GM21529 (cell line): Measurements from ENCODE around the gene SOS2.
"Not testable (repeated sequence)": the region's sequence is repeated elsewhere in the genome, so short reads cannot be mapped to it uniquely, and the experiment has no call there.

Experiments used
- ATAC-seq: cut with Tn5 transposase; IDR thresholded peaks from one replicate; pipeline ENCODE4 v1.9.1; 2021; ENCODE audit not compliant: unreplicated experiment

Gene SOS2

DNA sequence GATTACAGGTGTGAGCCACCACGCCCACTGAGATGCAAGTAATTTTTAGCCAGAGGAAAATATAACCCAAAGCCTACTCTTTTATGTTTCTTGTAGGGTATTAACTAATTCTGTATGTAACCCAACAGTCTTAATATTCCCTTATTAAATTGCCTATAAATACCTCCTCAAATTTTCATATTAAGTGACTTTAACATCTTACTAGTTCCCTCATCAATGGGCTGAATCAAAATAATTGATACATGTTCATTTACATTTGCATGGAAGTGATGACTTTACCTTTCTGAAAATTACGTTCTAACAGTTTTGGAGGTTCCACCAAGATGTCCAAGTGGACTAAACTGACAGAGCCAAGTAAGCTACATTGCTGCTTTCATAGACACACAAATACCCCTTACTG, 3.1 kb downstream of the SOS2 start:
- ATAC-seq, result no peak

DNA sequence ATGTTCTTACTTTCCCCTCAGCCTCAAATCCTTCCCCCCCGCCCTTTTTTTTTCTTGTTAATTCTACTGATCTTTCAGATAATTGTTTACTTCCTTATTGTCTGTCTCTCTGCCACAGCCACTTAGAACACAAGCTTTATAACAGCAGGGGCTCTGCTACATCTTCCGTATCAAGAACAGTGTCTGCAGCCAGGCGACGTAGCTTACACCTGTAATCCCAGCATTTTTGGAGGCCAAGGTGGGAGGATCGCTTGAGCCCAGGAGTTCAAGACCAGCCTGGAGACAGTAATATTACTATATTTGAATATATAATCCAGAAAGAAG, 5.4 kb downstream of the SOS2 start:
- no peak for ATAC-seq

DNA sequence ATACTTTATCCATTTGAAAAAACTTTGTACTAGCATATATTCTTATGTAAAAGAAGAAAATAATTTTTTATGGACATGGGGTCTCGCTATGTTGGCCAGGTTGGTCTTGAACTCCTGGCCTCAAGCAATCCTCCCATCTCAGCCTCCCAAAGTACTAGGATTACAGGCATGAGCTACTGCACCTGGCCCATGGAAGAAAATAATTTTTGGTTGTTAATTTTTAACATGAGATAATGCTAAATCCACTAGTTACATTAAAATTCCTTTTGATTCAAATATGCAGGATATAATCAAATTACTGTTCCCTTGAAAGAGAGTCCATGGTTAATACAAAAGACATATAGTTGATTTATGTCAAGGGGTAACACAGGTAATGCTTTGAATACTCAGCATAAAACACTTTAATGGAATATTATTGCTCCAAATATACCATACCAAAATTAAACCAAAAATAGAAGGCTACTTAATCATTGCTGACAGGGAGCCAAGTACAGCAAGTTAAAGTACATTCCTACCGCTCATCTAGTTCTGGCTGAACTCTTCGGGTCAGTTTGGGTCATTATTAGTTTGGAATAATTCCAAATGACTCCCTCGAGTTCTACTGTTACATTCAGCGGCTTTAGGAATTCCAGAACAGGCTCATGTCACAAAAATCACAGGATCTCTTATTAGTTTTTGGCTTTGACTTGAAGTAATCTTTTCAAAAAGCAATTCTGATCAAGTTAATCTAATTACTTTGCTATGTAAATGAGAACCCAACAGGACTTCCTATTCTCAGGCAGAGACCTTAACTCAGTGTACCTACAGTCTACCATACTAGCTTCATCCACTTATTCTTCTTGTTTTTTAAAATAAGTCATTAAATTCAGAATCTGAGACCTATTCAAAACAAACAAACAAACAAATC, 6.1 kb downstream of the SOS2 start:
- ATAC-seq, result no peak

DNA sequence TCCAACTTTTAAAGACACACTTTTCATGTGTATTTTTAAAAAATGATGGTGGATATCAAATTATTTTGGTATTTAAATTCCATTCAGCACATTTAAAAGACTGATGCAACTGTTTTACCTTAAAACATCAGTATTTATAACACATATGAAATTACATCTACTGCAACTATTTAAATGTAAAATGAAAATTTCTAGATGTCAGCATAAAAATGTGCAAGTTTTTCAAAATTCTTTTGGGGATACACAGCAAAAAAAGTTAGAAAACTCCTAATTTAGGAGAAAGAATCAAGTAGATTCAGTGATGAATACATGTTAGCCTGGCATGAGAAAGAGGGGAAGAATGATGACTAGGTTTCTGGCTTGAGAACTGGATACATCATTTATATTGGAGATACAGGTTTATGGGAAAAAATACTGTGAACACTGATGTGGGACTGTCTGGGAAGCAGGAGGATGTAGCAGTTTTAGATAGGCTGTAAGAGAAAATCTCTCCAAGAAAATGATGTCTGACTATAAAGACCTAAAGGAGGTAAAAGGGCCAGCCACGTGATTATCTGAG, 9.2 kb downstream of the SOS2 start:
- no peak for ATAC-seq

DNA sequence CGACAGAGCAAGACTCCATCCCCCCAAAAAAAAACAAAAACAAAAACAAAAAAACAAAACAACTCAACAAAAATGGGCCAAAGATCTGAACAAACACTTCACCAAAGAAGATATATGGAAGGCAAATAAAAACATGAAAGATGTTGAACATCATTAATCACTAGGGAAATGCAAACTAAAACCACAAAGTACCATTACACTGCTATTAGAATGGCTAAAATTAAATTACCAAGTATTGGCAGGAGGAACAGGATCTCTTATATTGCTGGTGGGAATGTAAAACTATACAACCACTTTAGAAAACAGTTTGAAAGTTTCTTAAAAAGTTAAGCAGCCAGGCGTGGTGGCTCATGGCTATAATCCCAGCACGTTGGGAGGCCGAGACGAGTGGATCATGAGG, 12.9 kb downstream of the SOS2 start:
- ATAC-seq, result no peak

DNA sequence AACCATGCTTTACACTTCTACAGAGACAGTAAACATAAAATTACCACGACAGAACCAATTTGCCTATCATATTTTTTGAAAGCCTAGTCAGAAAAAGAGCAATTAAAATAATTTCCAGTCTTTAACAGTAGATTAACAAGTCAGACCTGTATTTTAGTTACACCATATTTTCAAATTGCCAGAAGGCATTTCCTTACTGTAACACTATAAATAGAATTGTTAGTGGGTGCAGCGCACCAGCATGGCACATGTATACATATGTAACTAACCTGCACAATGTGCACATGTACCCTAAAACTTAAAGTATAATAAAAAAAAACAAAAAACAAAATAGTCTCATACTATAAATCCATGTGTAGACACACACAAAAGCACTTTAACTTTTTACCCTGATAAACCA, 16.0 kb downstream of the SOS2 start:
- ATAC-seq, result no peak

DNA sequence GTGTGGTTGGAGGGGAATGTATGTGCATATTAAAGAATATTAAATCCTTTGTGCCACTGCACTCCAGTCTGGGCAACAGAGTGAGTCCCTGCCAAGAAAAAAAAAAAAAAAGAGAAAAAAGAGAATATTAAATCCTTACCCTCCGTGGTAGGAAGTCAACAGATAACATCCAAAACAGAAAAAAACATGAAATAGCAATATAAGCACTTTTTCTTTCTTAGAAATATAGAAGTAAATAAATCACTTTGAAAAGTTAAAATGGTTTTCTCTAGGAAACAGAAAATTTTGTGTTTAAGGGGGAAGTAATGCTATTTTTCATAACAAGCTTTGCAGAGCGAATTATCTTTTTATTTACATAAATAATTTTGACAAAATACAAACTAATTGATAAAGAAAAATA, 17.6 kb downstream of the SOS2 start:
- no peak for ATAC-seq

DNA sequence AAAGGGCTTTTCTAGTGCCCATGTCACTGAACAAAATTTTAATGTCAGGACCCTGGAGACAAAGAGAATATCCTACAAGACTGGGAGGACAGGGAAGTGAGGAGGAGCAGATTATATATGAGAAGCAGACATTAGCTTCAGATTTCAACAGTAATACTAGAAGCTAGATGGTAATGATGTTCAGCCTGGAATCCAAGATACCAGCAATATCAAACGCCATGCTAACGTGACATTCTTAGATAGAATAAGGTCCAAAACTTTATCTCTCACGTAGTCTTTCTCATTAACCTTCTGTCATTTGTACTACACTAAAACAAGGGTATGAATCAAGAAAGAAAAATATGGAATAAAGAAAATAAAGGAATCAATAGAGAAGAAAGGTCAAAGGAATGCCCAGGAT, 18.7 kb downstream of the SOS2 start:
- ATAC-seq, result no peak

DNA sequence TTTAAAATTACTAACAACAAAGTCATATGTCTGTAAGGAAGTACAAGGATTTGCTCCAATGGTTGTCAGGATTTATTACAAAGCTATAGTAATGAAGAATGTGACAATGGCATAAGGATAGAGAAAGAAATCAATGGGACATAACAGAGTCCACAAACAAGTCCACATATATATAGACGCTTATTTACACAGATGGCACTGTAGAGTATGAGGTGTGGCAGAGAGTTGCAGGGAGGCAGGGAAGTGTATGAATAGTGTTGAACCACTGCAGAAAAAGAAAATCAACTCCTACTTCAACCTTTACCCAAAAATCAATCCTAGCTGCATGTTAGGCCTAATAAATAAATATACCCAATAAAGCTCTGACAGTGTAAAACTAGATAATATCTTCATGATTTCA, 21.3 kb downstream of the SOS2 start:
- no peak for ATAC-seq

DNA sequence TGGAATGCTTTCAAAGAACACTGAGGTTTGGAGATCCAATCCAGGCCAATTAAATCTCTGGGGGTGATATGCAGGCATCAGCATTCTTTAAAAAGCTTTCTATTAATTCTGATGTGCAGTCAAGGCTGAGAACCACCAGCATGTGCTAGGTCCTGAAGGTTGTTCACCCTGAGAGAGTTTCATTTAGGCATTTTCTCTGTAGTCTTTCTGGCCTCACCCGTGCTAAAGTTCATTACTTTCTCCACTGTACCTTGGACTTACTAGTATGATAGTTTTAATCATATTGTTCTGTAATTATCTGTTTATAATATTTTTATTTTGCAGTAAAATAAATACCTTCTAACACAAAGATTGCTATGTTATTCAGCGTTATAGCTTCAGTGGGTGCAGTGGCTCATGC, 32.9 kb downstream of the SOS2 start:
- ATAC-seq, result no peak

DNA sequence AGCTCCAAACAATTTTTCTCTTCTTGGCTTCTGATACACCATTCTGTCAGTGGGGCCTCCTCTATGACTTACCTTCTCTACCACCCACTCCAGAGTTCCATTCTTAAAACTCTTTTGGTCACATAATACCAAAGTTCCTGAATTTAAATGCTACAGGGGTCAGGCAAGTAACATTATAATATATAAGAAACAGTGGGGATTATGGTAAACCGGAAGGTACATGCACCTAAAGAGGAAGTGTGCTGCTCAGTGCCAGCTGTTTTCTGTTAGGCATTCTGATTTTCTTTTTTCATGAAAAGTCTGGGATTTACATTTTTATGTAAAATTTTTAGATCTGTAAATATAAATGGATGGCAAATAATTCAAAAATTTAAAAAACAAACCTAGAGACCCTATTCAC, 39.9 kb downstream of the SOS2 start:
- no peak for ATAC-seq

DNA sequence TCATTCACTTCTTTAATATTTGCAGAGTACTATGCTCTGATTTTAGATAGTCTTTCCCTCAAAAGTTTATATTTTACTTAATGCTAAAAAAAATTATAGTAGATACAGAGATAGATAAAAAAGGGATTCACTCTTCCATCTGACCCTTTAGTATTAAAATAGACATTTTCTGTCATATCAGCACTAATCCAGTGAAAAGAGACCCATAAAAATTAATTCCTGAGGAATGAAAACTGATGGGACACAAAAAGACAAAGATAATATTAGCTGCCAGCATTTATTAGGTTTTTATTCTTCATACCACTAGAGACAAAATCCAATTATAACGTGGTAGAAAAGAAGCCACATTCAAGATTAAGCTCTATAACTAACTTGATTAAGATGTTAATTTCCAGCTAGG, 45.3 kb downstream of the SOS2 start:
- no peak for ATAC-seq

DNA sequence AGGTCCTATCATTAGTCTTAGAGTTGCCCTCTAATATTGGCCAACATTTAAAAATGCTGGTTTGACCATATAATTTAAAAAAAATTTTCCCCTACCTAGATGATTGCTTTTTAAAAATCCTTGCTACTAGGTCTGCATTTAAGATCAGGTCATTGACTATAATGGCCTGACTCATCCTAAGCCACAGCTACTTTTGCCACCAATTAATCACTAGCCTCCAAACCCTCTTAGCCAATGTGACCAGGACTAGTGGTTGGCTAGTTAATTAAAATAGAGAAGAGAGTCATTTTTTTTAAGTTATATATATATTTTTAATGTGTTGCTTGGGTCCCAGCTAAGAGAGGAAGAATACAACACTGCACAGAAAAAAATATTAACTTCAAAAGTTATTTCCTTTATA, 57.5 kb downstream of the SOS2 start:
- no peak for ATAC-seq

DNA sequence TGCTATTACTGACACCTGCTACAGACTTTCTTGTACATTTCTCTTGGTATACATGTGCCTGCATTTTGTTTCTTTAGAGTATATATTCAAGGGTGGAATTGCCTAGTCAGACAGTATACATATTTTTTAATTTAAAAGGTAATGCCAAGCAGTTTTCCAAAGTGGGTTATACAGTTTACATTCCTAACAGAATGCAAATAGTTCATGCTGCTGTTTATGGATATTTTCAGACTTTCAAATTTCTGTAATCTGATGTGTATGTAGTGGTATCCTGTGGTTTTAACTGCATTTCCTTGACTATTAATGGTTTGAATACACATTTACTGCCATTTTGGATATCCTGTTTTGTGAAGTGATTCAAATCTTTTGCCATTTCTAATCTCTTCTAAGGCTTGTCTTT, 59.5 kb downstream of the SOS2 start:
- no peak for ATAC-seq

DNA sequence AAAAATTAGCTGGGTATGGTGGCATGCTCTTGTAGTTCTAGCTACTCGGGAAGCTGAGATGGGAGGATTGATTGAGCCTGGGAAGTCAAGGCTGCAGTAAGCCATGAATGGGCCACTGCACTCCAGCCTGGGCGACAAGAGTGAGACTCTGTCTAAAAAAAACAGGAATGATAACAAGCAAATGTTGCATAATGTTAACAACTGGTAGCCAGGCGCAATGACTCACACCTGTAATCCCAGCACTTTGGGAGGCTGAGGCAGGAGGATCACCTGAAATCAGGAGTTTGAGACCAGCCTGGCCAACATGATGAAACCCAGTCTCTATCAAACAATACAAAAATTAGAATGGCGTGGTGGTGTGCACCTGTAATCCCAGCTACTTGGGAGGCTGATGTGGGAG, 64.0 kb downstream of the SOS2 start:
- ATAC-seq, result not testable (repeated sequence)

DNA sequence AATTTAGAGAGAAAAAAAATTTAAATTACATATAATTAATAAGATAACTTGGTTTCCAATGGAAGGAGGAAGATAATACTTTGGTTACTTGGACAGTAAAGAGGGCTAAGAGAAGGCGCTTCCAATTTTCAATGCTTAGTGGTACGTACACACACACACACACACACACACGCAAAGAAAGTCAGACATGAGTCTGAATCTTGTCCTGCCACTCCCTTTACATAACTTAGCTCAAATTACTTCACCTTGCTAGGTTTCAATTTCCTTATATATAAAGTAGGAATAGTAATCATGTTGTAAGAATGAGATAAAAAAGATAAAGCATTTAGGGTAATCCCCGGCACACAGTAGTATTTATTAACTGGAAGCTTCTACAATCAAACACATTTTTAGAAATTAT, 75.3 kb downstream of the SOS2 start:
- no peak for ATAC-seq

DNA sequence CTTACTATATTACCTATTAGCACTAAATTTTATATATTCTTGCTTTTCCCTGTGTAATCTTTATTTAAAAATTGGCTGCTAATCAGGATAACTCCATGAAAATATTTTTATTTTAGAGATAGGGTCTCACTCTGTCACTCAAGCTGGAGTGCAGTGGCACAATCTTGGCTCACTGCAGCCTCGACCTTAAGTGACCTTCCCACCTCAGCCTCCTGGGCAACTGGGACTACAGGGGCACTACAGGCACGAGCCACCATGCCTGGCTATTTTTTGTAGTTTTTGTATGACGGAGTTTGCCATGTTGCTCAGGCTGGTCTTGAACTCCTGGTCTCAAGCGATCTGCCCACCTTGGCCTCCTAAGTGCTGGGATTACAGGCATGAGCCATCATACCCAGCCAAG, 82.6 kb downstream of the SOS2 start:
- ATAC-seq, result no peak

DNA sequence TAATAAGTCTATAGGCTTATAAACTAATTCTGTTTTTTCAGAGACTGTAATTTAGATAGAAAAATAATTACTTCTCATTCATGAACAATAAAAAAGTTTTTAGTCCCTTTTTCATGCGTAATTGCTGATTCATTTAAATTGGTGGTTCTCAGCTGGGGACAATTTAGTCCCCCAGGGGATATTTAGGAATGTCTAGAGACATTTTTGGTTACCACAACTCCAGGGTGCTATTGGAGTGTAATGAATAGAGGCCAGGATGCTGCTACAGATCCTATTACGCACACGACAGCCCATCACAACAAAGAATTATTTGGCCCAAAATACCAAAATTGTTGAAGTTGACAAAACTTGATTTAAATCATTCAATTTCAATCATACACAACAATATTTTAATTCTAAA, 92.2 kb downstream of the SOS2 start:
- ATAC-seq, result no peak

DNA sequence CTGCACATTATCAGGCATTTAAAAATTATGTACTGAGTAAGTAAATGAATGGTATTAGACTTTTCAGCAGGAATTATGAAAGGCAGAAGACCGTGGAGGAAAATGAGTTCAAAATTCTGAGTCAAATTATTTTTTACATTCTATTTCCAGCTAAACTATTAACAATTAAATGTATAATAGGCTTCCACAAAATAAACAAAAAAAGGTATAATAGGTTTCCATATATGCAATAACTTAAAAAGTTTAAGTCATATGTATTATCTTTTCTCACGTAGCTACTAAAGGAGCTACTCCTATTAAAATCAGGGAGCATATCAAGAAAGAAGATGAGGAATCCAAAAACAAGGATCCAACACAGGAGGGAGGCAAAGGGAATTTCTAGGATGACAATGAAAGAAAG, 103.6 kb downstream of the SOS2 start:
- ATAC-seq, result no peak

DNA sequence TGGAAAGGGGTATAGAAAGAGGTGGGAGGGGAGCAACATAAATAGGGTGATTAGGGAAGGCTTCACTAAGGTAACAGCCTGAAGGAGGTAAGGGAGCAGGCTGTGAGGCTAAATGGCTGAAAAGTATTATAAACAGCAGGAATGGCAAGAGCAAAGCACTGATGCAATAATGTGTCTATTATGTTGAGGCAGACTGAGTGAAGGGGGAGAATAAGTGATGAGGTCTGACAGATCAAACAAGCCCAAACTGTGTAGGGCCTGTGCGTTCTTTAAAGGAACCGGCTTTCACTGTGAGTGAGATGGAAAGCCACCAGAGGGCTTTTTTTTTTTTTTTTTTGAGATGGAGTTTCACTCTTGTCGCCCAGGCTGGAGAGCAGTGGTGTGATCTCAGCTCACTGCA, 108.3 kb downstream of the SOS2 start:
- ATAC-seq, result no peak

DNA sequence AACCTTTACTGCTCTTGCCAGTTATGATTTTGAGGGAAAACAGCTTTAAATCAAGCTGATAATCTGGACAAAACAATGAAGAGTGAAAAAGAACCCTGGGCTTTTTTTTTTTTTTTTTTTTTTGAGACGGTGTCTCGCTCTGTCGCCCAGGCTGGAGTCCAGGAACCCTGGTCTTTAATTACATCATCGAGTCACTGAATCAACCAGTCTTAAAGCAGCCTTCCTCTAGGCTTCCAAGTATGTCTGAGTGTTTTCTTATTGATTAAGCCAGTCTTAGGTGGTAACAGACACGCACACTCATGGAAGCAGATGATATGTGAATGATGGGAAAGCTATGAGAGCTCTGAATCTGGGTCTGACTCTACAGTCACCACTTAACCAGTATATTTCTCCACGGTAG, 109.1 kb downstream of the SOS2 start:
- ATAC-seq, result no peak

DNA sequence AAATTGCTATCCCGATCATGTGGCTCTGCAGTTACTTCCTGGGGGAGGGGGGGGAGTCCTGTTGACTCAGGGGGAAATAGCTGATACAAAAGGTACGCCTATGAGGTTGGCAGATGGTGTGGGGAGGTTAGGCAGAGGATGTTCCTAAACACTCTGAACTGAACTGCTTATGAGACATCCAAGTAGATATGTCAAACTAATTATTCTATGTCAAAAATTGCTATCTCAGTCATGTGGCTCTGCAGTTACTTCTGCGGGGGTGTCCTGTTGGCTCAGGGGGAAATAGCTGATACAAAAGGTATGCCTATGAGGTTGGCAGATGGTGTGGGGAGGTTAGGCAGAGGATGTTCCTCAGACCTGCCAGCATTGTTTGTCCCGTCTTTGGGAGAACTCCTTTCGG, 109.9 kb downstream of the SOS2 start:
- ATAC-seq, result no peak

DNA sequence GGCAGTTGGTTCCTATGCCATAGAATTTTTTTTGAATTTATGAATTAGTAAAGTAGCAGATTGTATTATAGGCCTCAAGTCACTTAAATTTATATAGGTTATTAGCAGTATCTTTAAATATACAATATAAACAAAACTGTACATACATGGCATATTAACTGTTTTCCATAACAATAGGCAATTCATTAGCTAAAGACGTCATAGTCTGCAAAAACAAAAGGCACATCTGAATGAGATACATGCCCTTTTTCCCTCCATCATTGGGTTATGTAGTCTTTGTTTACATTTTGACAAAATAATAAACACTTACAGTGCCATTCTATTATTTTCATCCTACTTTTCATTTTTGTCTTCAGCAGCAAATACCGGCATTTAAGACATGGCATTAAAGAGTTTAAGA, 113.9 kb downstream of the SOS2 start:
- no peak for ATAC-seq
